B cell (primary cell): ENCODE data around the gene SIPA1. TPM values are rescaled to one million over a fixed set of nuclear protein-coding genes. Genes with fewer than 3 reads are reported as not detected.

Experiments used
- ATAC-seq: fragments of 200-7000 bp; cut with Tn5 transposase; one replicate; pipeline ENCODE4 v1.10.0; 2021; ENCODE audit warnings: low read depth, mild to moderate bottlenecking, moderate number of reproducible peaks, moderate library complexity
- CTCF ChIA-PET: fragments of 350-600 bp; sonication (Branson Sonifier 250); formaldehyde crosslinking; loops from one replicate; lab custom pipeline; 2021; ENCODE audit warnings: antibody characterized with exemption, inconsistent platforms; lab: Charles Lee
- POLR2A ChIA-PET: fragments of 350-600 bp; sonication (Branson Sonifier 250); formaldehyde crosslinking; loops from one replicate; lab custom pipeline; 2021; ENCODE audit warnings: antibody characterized with exemption; lab: Charles Lee
- DNase-seq: peaks from one replicate; pipeline ENCODE4 v3.0.0; 2013
- H2AFZ ChIP-seq: 2 replicates; pipeline ENCODE4 v1.6.1; 2012; ENCODE audit warnings: mild to moderate bottlenecking, low read depth, low read length; ENCODE audit not compliant: insufficient read depth, poor library complexity, severe bottlenecking
- H3K27ac ChIP-seq, 2 donors: 1 replicate in 1 of 2; 2 replicates in 1 of 2; pipeline ENCODE4 v1.5.1; 2012 to 2013; ENCODE audit warnings: low read length in 2 of 2, mild to moderate bottlenecking in 2 of 2, moderate library complexity in 1 of 2
- H3K27me3 ChIP-seq, 4 experiments: fragments of 200-600 bp in 1 of 4; sonication (generic) in 1 of 4; replicated peaks in 1 of 4; 1 replicate in 2 of 4; 2 replicates in 2 of 4; pipeline versions ENCODE4 v1.6.1 to v1.7.0; 2013 to 2016; ENCODE audit warnings: low read length in 3 of 4, mild to moderate bottlenecking in 2 of 4, mixed read lengths in 1 of 4, moderate library complexity in 1 of 4; ENCODE audit not compliant: insufficient read depth in 4 of 4, control insufficient read depth in 3 of 4; ENCODE audit errors: control extremely low read depth in 1 of 4
- H3K36me3 ChIP-seq, 2 experiments: replicated peaks in 1 of 2; 1 replicate in 1 of 2; 2 replicates in 1 of 2; pipeline versions ENCODE4 v1.6.1 to v1.7.1; 2013; ENCODE audit warnings: low read length in 1 of 2; ENCODE audit not compliant: insufficient read depth in 2 of 2, control insufficient read depth in 1 of 2; ENCODE audit errors: control extremely low read depth in 1 of 2, extremely low read depth in 1 of 2
- H3K4me1 ChIP-seq, 2 donors: fragments of 200-600 bp in 1 of 2; sonication (generic) in 1 of 2; 1 replicate in 1 of 2; 2 replicates in 1 of 2; pipeline versions ENCODE4 v1.5.1 to v1.6.1; 2013 to 2017; ENCODE audit warnings: low read length in 2 of 2; ENCODE audit not compliant: control insufficient read depth in 2 of 2, insufficient read depth in 2 of 2
- H3K4me2 ChIP-seq: replicated peaks from 2 replicates; pipeline ENCODE3; 2012; ENCODE audit warnings: mild to moderate bottlenecking, low read depth, low read length; ENCODE audit not compliant: poor library complexity, severe bottlenecking
- H3K4me3 ChIP-seq, 5 experiments: fragments of 200-600 bp in 1 of 5; sonication (generic) in 1 of 5; 1 replicate in 3 of 5; 2 replicates in 2 of 5; pipeline versions ENCODE4 v1.5.1 to v1.7.0; 2011 to 2016; ENCODE audit warnings: low read length in 4 of 5, mild to moderate bottlenecking in 4 of 5, low read depth in 2 of 5, control low read depth in 1 of 5, moderate library complexity in 1 of 5; ENCODE audit not compliant: insufficient read depth in 1 of 5; ENCODE audit errors: control extremely low read depth in 1 of 5, extremely low read depth in 1 of 5
- H3K79me2 ChIP-seq: fragments of 200-600 bp; sonication (generic); one replicate; pipeline ENCODE4 v1.6.0; 2016; ENCODE audit warnings: low read length; ENCODE audit not compliant: control insufficient read depth, insufficient read depth
- H3K9ac ChIP-seq: fragments of 200-600 bp; sonication (generic); 2 replicates; pipeline ENCODE4 v1.6.1; 2017; ENCODE audit warnings: mild to moderate bottlenecking, low read length, moderate library complexity
- H3K9me3 ChIP-seq, 3 donors: one replicate each; pipeline versions ENCODE4 v1.6.1 to v1.7.1; 2013; ENCODE audit warnings: low read length in 2 of 3; ENCODE audit not compliant: control insufficient read depth in 2 of 3, insufficient read depth in 1 of 3; ENCODE audit errors: control extremely low read depth in 1 of 3
- H4K20me1 ChIP-seq: 2 replicates; pipeline ENCODE4 v1.6.0; 2012; ENCODE audit warnings: mild to moderate bottlenecking, low read length; ENCODE audit not compliant: insufficient read depth, control insufficient read depth, poor library complexity, severe bottlenecking
- H3K27ac Mint-ChIP-seq: one replicate; pipeline ENCODE4 v1.8.0; 2021; ENCODE audit warnings: mixed read lengths
- H3K27me3 Mint-ChIP-seq: one replicate; pipeline ENCODE4 v1.8.0; 2021; ENCODE audit warnings: mixed read lengths
- H3K4me1 Mint-ChIP-seq: one replicate; pipeline ENCODE4 v1.8.0; 2021; ENCODE audit warnings: mixed read lengths
- H3K4me3 Mint-ChIP-seq: one replicate; pipeline ENCODE4 v1.8.0; 2021; ENCODE audit warnings: mixed read lengths
- H3K9me3 Mint-ChIP-seq: one replicate; pipeline ENCODE4 v1.8.0; 2022; ENCODE audit warnings: mixed read lengths; ENCODE audit not compliant: insufficient read depth
- CTCF ChIP-seq: fragments of 200-600 bp; IDR thresholded peaks from one replicate; pipeline ENCODE4 v1.8.0; 2022; ENCODE audit warnings: antibody characterized with exemption, mild to moderate bottlenecking
- EZH2 ChIP-seq: IDR thresholded peaks from 2 replicates; pipeline ENCODE4 v1.6.1; 2012; ENCODE audit warnings: borderline replicate concordance, low read depth, mild to moderate bottlenecking, moderate library complexity, low read length; ENCODE audit not compliant: insufficient read depth, poor library complexity, severe bottlenecking
- WGBS: methylation state at CpG from one replicate; pipeline ENCODE4 v1.1.5; 2013; ENCODE audit warnings: missing lambda C conversion rate; ENCODE audit not compliant: insufficient coverage; 5-methylcytosine and 5-hydroxymethylcytosine counted together
- intact Hi-C: fragments of 100-400 bp; cut with micrococcal nuclease; formaldehyde crosslinking; loops from one replicate; pipeline ENCODE4 v1.10.0; 2022
- polyA minus RNA-seq: library from RNA; depleted of rRNA, polyadenylated mRNA; stranded (reverse); fragments of >200 nt; gene quantifications from 2 replicates; pipeline ENCODE4 v1.2.3, GENCODE V29; 2012
- polyA plus RNA-seq: library from polyadenylated mRNA; depleted of rRNA; stranded (reverse); fragments of >200 nt; gene quantifications from 2 replicates; pipeline ENCODE4 v1.2.3, GENCODE V29; 2012
- total RNA-seq, 2 donors: library from RNA; stranded (reverse); fragments of 120-200 nt in 1 of 2; gene quantifications; 1 replicate in 1 of 2; 2 replicates in 1 of 2; pipeline versions ENCODE4 v1.2.3 to v1.2.4, GENCODE V29; 2013 to 2022

The SIPA1 gene
- 448 and 461 TPM in 2 replicates for total RNA-seq
- 199 TPM for total RNA-seq (2013)
- 308 and 314 TPM in 2 replicates for polyA plus RNA-seq
- polyA minus RNA-seq = 817 and 874 TPM in 2 replicates

GRCh38 chr11:65637794-65638419, at the start of gene SIPA1:
Gene SIPA1 (plus strand): TSS chr11:65638101. CDS start chr11:65640922, 2,821 bp downstream.
- Mint-ChIP-seq H3K27ac (peak within 1 kb of the TSS; percentile 98), H3K27me3 (no peaks in the 10 kb centered on the region), H3K9me3 (no peaks in the 10 kb centered on the region), H3K4me1 (peaks cover 42% of the 10 kb centered on the region), H3K4me3 (peak within 1 kb of the TSS; percentile 99)
- Histone ChIP-seq H3K9ac (peak within 1 kb of the TSS; percentile 91), H3K4me1 (peaks cover 37 to 66% of the 10 kb centered on the region in 2 donors), H4K20me1 (peaks cover 68% of the 10 kb centered on the region), H3K27ac (peak within 1 kb of the TSS; percentile 100), H3K4me3 (peak within 1 kb of the TSS; percentile 70 to 97 (median 93)), H3K79me2 (peaks cover 89% of the 10 kb centered on the region), H3K9me3 (no peaks in the 10 kb centered on the region), H3K36me3 (peaks cover 0 to 51% of the 10 kb centered on the region in 2 experiments), H2AFZ (peak within 1 kb of the TSS; percentile 53), H3K27me3 (no peaks in the 10 kb centered on the region), H3K4me2 (peak within 1 kb of the TSS; percentile 96)
- WGBS = 5% methylated on average over 39 of the region's 46 CpGs
- ChIA-PET CTCF (interaction anchor here (0.9 to 7.4 kb wide), 13 partner anchors 11 to 308 kb away, joined by 3 to 86 read pairs (median 4); partner anchors contain the start of genes EHBP1L1, KAT5, MUS81 and RELA), POLR2A (interaction anchor here (0.6 to 5.0 kb wide), 12 partner anchors 10 to 645 kb away, joined by 3 to 116 read pairs (median 10); partner anchors contain the start of genes BANF1, EIF1AD, FIBP and MUS81)
- intact Hi-C loops = loop anchor here (1.0 kb wide), 4 partner anchors 12 to 63 kb away; partner anchors contain the start of gene PCNX3
- no peak for TF ChIP-seq CTCF
- no peak for TF ChIP-seq EZH2
- peak; percentile 88 for DNase-seq
- ATAC-seq = peak; percentile 32
